ENCODE data around the gene N4BP2L2. TPM values are rescaled to one million over a fixed set of nuclear protein-coding genes. Genes with fewer than 3 reads are reported as not detected.

N4BP2L2 gene
- total and polyA plus RNA-seq, 2 of the 8 experiments (the other 6 are each of a cell fraction or from before 2014, with no cell fraction given) = 14.6 to 67.6 TPM

DNA sequence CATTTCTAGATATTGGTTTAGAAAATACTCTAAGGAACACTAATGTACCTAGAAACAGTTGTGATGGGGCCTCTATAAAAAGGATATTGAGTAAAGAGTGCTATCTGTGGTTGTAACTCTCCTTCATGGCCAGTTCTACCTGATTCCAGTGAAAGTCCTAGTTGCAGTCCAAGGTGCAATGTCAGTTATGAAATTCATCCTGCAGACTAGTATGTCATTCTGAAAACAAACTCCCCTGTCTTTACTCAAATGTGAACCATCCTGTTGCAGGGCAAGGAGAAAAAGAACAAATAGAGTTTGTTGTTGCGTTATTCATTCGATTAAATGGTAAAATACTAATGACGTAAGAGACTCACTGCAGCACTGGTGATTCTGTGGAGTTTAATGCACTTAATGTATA, 92.4 kb downstream of the N4BP2L2 start (continued):
- no peak for TF ChIP-seq CHD7 (IDR thresholded peaks at IDR 0.05; ENCODE audit: insufficient replicate concordance, low read length)
- TF ChIP-seq POLR2AphosphoS5 (IDR thresholded peaks at IDR 0.05; ENCODE audit: low read depth, low read length) = no peak
- no peak for TF ChIP-seq SP1 (IDR thresholded peaks at IDR 0.05; ENCODE audit: low read depth, low read length)
